ENCODE data around the gene NFASC.
A peak's percentile ranks its signal among the peaks of the same experiment; 100 is the strongest.

NFASC gene

GRCh38 chr1:204929487-204930154 lies 59.0 kb downstream of the NFASC start:
- no peak for DNase-seq

DNA sequence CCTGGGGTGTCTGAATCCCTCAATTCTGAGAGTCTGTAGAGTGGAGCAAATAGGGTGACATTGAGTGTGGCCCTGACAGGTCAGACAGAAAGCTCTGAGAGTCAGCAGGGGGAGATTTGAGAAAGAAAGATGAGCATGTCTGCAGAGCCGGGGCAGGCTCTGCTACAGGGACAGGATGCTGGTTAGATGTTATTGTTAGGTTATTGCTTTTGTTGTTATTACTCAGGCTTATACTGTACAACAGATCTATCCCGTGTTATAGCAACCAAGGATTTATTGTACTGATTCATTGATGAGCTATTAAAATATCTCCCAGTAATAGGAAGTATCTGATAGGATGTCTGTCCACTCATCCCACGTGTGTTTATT lies 59.5 kb downstream of the NFASC start:
- DNase-seq = no peak

DNA sequence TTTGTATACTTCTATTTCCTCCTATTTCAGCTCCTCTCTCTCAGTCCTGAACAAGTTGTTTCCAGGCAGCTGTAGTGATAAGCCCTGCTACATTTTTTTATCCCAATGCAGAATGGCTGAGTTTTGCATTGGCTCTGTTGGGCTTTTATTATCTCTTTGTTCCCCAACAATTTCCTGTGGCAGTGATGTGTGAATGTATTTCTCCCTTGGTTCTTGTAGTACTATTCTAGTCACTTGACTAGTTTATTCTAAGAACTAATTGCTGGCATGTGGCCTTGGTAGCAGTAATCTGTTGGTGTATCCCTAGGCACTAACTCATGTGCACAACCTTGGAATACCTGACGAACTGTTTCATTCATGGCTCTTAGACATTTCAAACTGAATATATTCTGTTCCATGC lies 60.7 kb downstream of the NFASC start:
- DNase-seq = no peak

- no peak for DNase-seq
Observed at GRCh38 chr1:204931768-204932572, 61.3 kb downstream of the NFASC start.

- DNase-seq = no peak
Observed at GRCh38 chr1:204932573-204932909, 61.9 kb downstream of the NFASC start.

GRCh38 chr1:204935155-204935554 lies 64.5 kb downstream of the NFASC start:
- DNase-seq = no peak

- no peak for DNase-seq
Observed at GRCh38 chr1:204936765-204937164, 66.1 kb downstream of the NFASC start.

GRCh38 chr1:204937901-204938300 lies 67.2 kb downstream of the NFASC start:
- DNase-seq = no peak

GRCh38 chr1:204940591-204940990 lies 69.9 kb downstream of the NFASC start:
- no peak for DNase-seq

GRCh38 chr1:204941421-204942338 lies 71.0 kb downstream of the NFASC start:
- DNase-seq = peak; percentile 4 to 16

- no peak for DNase-seq
Observed at GRCh38 chr1:204943495-204943894, 72.8 kb downstream of the NFASC start.

DNA sequence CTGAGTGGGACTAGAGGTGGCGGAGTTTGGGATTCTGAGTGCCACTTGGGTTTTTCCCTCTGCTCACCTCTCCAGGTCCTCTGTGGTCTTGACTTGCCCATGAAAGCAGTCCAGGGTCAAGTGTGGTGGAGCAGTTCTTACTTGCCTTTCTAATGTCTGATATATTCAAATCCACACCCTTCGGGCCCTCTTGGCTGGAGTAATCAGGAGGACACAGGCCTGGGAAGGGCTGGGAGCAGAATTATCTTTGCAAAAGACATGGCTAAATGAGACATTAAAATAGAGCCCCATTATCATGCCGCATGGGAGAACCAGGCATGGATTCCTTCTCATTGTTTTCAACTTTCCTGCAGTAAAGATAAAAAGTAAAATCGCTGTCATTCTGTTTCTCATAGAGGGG lies 74.0 kb downstream of the NFASC start:
- no peak for DNase-seq

- DNase-seq = no peak
Observed at GRCh38 chr1:204945565-204945977, 74.9 kb downstream of the NFASC start.

GRCh38 chr1:204946640-204947039 lies 76.0 kb downstream of the NFASC start:
- no peak for DNase-seq

GRCh38 chr1:204947338-204947737 lies 76.7 kb downstream of the NFASC start:
- no peak for DNase-seq

DNA sequence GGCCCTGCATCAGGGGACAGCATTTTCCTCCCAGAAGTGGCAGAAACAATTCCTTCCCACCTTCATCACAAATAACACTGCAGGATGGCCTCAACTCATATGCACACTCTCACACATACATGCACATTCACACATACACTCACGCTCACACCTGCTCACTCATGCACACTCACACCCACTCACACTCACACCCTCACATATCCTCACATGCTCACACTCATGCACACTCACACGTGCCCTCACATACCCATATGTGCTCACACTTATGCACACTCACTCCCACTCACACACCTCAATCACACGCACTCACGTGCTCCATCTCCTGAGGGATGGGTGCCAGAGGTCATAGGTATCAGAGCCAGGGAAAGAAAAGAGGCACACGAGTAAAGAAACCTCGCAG lies 77.1 kb downstream of the NFASC start:
- no peak for DNase-seq

- no peak for DNase-seq
Observed at GRCh38 chr1:204950353-204951001, 79.8 kb downstream of the NFASC start.

- no peak for DNase-seq
Observed at GRCh38 chr1:204958317-204959307, 88.0 kb downstream of the NFASC start.

DNA sequence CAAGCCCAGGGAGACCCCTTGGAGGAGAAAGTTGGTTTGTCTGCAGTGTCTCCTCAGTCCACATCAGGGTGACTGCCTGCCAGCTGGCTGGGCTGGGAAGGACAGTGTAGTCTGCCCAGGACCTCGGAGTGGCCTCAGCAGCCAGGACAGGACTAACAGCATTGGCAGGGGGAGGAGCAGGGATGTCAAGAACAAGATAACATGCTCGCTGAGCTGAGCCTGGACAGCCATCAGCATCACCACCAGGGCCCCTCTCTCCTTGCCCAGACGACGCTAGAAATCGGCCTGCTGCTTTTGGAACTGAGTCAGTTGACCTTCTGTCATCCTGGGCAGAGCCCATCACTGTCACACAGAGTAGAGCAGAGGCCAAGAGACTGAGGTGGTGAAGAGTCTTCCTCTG lies 88.7 kb downstream of the NFASC start:
- no peak for DNase-seq

DNA sequence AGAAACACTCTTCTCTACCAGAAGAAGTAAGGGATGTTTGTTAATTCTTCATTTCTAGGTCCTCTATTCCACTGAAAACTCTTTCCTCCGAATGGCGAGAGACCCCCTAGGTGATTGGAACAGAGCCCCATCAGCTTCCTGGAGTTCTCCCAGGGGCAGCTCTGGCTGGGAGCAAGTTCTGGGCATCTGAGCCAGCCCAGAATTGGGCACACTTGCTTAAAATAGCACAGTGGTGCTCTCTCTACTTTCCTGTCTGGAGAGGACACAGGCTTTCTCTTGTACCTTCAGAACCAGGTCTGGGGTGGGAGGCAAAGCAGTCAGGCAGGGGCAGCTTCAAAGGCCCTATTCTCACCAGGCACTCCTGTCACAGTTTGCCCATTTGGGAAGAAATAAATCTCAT lies 89.2 kb downstream of the NFASC start:
- DNase-seq = no peak

DNA sequence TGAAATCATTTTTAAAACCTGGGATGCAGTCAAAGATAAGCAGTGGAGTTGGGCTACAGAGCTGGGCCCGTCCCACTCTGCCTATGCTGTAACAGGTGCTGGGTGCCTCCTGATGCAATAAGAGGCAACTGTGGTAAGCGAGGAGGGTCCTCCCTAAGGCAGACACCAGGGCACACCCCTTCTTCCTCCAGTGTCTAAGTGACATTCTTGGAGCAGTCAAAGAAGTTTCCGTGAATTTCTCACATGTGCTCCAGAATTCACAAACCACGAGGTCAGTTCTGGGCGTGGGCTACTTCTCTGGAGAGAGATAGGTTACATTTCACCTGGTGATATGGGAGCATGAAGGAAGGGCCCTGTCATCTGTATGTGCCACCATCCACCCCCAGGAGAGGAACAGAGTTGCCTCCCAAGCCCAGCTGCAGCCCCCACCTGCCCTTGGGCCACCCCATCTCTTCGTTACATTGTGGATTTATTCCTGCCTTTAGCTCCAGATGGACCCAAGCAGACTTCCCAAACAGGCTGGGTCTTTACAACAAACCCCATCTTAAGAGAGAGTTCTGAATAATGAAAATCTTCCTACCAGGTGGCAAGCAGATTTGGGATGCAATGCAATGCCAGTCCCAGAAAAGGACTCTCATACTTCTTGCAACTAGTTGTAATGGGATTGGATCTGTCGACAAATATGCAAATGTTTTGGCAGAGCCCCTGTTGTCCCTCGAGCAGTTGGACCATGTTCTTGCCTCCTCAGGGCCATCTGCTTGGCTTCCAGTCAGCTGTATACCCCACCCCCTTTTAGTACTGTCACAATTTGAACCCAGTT lies 89.9 kb downstream of the NFASC start:
- DNase-seq = no peak

All from activated CD4-positive, alpha-beta T cell treated with anti-CD3 and anti-CD28 coated beads, Interleukin-2, amount 50 U/mL, for 4 hours (primary cell).